GM19351 (cell line): Measurements from ENCODE around the gene UGGT1.
A peak's percentile ranks its signal among the peaks of the same experiment; 100 is the strongest.
"Not testable (repeated sequence)": the region's sequence is repeated elsewhere in the genome, so short reads cannot be mapped to it uniquely, and the experiment has no call there.

Experiments
- ATAC-seq: cut with Tn5 transposase; IDR thresholded peaks from one replicate; pipeline ENCODE4 v1.9.1; 2021; ENCODE audit warnings: mild to moderate bottlenecking, moderate library complexity; ENCODE audit not compliant: unreplicated experiment

UGGT1 gene

GRCh38 chr2:128169933-128170709 is 79.1 kb downstream of the UGGT1 start:
- ATAC-seq: no peak

GRCh38 chr2:128170776-128171175 is 79.8 kb downstream of the UGGT1 start:
- no peak for ATAC-seq

GRCh38 chr2:128172191-128172590 is 81.2 kb downstream of the UGGT1 start:
- ATAC-seq: no peak

DNA sequence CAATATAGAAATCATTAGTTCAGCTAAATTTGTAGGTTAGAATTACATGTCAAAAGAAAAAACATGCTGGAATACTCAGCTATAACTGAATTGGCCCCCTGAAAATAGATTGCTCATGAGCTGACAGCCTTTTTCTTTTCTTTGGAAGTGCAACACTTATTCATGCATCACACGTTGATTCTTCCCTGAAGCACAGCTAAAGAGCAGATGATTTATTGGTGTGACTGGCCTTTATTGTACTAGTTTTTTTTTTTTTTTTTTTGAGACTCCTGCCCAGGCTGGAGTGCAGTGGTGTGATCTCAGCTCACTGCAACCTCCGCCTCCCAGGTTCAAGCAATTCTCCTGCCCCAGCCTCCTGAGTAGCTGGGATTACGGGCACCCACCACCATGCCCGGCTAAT is 83.1 kb downstream of the UGGT1 start:
- not testable (repeated sequence) for ATAC-seq

GRCh38 chr2:128177315-128177714 is 86.3 kb downstream of the UGGT1 start:
- no peak for ATAC-seq

- no peak for ATAC-seq
These were observed 87.2 kb downstream of the UGGT1 start for GRCh38 chr2:128178149-128178649.

DNA sequence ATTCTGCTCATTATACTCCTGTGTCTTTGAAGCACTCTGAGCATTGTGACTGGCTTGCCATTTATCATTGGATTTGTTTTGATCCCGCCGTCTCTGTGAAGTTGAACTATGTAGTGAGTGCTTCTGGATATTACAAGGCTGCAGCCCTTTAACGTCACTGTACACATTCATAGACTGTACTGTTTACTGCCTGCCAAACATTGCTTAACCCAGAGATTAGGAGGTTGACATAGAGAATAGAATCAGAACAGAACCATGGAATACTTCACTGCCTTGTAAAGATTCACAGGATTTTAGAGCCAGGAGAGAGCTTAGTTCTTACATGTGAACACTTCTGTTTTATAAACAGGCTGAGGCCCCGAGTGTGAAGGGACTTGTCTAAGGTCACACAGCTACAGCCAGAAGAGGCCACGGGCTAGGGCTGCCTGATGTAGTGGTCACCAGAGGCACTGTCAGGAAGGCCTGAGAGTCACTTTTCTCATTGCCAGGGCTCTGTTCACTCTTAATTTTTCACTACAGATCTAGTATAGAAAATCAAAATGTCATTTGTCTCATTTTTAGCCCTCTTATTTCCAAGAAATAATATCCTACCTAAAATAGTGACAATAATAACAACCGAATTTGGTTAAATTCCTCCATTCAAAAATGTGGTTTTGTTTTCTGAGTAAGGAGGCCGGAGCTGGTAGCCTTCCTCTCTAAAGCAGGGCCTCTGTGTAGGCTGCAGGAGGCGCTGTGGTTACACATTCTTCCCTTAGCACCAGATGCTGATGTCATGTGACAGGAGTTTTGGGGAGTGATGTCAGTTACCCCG is 87.9 kb downstream of the UGGT1 start:
- ATAC-seq: peak; percentile 68

DNA sequence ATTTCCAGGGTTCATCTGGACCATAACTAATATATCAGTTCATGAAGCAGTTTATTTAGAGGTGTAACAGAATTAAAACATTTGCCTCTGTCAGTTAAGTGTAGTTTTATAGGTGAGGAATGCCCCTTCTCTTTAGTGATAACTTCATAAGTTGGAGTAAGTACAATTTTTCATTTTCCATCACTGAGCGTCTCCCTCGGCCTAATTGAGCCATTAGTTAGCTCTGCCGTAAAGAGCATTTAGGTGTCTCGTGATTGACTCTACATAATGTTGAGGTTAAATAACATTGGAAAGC is 88.4 kb downstream of the UGGT1 start:
- ATAC-seq: no peak

- ATAC-seq: no peak
These were observed 89.0 kb downstream of the UGGT1 start for GRCh38 chr2:128180031-128180430.

DNA sequence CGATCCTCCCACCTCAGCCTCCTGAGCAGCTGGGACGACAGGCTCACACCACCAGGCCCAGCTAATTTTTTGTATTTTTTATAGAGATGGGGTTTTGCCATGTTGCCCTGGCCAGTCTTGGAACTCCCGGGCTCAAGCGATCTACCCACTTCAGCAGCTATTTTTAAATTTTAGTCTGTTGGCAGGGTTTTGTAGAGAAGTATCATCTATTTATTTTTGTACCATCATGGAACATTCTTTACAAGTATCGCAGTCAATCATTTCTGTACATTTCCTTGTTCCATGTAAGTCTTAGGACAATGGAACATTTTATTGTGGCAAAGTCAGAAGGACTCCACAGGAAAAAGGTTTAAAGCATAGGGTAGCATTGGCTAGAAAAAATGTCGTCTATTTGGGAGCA is 94.6 kb downstream of the UGGT1 start:
- no peak for ATAC-seq

GRCh38 chr2:128187032-128187654 is 96.1 kb downstream of the UGGT1 start:
- ATAC-seq: no peak

GRCh38 chr2:128195435-128195984 is 104.5 kb downstream of the UGGT1 start:
- no peak for ATAC-seq

- no peak for ATAC-seq
These were observed 105.0 kb downstream of the UGGT1 start for GRCh38 chr2:128196026-128196425.

DNA sequence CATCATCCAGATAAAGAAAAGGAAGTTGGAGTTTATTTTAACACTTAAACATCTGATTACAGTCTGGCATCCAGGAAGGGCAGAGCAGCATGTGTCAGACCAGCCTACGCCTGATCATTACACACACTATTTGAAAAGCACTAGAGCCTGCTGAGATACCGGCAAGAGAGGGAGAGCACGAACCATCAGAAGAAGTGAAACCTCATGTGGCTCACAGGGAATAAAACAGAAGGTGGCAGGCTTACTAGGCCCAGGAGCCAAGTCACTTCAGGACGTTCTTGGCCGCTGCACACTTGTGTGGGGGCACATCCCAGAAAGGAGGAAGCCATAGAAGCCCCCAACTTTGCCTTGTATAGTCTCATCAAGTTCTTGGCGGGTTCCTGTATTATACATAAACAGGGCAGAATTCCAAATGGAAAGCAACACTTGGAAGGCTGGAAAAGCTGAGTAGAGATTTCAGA is 105.5 kb downstream of the UGGT1 start:
- ATAC-seq: no peak

DNA sequence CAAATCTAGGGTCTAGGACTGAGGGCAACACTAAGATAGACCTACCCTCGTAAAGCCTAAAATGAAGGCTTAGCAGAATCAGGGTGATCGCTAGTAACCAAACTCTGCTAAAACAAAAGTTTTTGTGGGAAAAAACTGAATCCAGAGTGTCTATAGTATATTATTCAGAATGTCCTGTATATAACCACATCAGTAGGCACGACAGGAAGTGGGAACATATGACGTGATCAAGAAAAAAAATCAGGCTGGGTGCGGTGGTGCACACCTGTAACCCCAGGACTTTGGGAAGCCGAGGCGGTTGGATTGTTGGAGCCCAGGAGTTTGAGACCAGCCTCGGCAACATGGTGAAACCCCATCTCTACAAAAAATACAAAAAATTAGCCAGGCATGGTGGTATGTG is 106.1 kb downstream of the UGGT1 start:
- ATAC-seq: no peak

DNA sequence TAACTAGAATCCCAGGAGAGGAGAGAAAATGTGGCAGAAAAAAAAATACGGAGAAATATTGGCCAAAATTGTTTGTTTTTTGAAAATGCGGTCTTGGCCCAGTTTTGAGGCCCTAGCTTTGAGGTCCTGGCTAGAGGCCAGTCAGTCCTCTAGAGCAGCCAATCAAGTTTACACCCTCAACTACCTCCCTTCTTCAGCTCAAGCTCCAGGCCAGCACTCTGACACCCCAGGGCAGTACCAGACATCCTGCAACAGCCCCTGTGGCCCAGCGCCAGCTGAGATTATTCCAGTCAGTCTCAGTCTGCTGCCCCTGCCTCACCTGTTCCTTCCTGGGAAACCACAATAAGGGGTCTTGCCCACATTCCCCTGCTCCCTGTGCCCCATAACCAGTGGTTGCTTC is 107.7 kb downstream of the UGGT1 start:
- no peak for ATAC-seq

GRCh38 chr2:128199141-128199540 is 108.1 kb downstream of the UGGT1 start:
- ATAC-seq: no peak

DNA sequence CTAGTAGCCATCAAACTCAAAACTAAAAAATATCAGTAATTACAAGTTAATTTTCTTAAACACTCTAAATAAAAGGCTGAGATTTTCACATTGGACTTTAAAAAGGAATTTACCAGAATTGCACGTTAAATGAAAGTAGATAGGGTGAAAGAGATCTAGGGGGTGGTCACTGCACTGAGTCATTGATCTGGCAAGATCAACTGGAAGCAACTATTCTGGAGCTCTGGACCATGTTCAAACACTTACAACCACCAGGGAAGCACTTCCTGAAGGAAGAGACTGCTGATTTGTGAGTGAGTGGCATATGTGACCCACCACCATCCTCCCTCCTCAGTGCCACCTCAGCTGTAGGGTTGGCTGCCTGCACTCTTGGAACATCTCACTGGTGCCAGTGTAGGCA is 111.8 kb downstream of the UGGT1 start:
- no peak for ATAC-seq

GRCh38 chr2:128206245-128206644 is 115.2 kb downstream of the UGGT1 start:
- no peak for ATAC-seq

- ATAC-seq: no peak
These were observed 117.0 kb downstream of the UGGT1 start for GRCh38 chr2:128208023-128208422.

- not testable (repeated sequence) for ATAC-seq
These were observed 117.8 kb downstream of the UGGT1 start for GRCh38 chr2:128208631-128209324.
